H1 (cell line): ENCODE measurements around the gene BOLA3. TPM values are rescaled to one million over a fixed set of nuclear protein-coding genes. Genes with fewer than 3 reads are reported as not detected.

Source experiments
- ASH2L ChIP-seq: fragments of 200-600, 300-600 bp; sonication (generic); IDR thresholded peaks from one replicate; pipeline ENCODE4 v1.7.1; 2017; ENCODE audit warnings: low read length
- BRCA1 ChIP-seq: IDR thresholded peaks from 2 replicates; pipeline ENCODE4 v1.6.1; 2012; ENCODE audit warnings: low read depth, low read length, improper control_type of control experiment
- CHD2 ChIP-seq: IDR thresholded peaks from 2 replicates; pipeline ENCODE4 v1.6.1; 2012; ENCODE audit warnings: low read length, improper control_type of control experiment
- GTF2F1 ChIP-seq: IDR thresholded peaks from 2 replicates; pipeline ENCODE4 v1.6.1; 2012; ENCODE audit warnings: low read depth, low read length, improper control_type of control experiment, borderline replicate concordance
- NRF1 ChIP-seq: IDR thresholded peaks from 2 replicates; pipeline ENCODE4 v1.6.1; 2011; ENCODE audit warnings: mild to moderate bottlenecking, low read depth, low read length, improper control_type of control experiment
- SP4 ChIP-seq: IDR thresholded peaks from 2 replicates; pipeline ENCODE4 v1.6.1; 2012; ENCODE audit warnings: low read length, inconsistent platforms
- TAF1 ChIP-seq: IDR thresholded peaks from 2 replicates; pipeline ENCODE4 v1.6.1; 2011; ENCODE audit warnings: mild to moderate bottlenecking, low read depth, low read length
- YY1 ChIP-seq: IDR thresholded peaks from 2 replicates; pipeline ENCODE4 v1.6.1; 2011; ENCODE audit warnings: low read depth, mild to moderate bottlenecking, low read length
- polyA plus RNA-seq, 7 experiments: library from polyadenylated mRNA; depleted of rRNA in 3 of 7; stranded (reverse) in 5 of 7; unstranded in 2 of 7; fragments of >200 nt in 5 of 7; fragments of 200-250 nt in 2 of 7; gene quantifications; 1 replicate in 5 of 7; 2 replicates in 1 of 7; 4 replicates in 1 of 7; pipeline versions ENCODE4 v1.2.1 to v1.2.3, GENCODE V29; 2011 to 2013; ENCODE audit warnings: missing spikeins in 2 of 7, mixed read lengths in 2 of 7
- total RNA-seq: library from RNA; stranded (reverse); fragmentation: NEBNext Ultra II Directional; extraction: Animal tissue kit (Norgen Biotek cat#: 25700); gene quantifications from 2 replicates; pipeline ENCODE4 v1.2.1, GENCODE V29; 2021
- TF ChIP-seq, protein P1 (sequence below): IDR thresholded peaks from 2 replicates; pipeline ENCODE4 v1.6.1; 2012; ENCODE audit warnings: inconsistent platforms

BOLA3 gene
- total and polyA plus RNA-seq, 2 of the 8 experiments (the other 6 are each of a cell fraction or from before 2014, with no cell fraction given) = 46.1 to 67.3 TPM

DNA sequence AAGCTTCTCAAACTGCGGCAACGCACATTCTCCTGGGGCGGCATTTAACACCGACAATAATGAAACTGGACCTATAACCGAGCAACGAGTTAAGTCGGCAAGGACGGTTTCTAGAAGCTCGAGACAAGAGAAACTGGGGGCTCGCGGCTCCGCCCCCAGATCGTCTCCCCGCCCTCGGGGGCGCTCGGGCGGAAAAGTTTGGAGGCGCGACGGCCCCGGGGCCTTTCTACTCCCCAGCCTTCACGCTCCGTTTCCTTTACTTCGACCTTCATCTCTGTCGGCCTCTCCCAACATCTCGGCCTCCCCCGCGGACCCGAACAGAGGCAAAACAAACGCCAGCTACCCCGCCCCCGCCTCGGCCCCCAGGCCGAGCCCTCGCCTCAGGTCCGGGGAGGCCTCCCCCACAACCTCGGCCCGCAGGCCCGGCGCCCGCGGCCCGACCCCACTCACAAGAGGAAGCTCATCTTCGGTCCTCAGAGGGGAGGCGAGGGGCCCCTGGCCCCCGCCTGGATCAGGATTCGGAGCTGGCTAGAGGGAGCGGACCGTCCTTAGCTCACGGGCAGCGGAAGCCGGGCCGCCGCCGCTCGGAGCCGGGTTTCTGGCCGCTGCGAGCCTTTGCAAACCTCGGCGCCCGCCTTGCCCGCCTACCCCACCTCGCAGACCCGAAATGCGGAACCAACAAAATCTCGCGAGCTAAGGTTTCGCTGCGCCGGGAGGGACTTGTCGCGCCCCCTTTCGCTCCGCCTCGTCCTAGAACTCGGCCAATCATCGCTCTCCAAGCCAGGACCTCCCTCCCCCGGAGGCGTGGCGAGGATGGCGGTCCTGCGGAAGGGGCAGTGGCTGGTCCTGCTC lies 30.7 kb upstream of the BOLA3 start, which contains the start of gene MOB1A (continued):
- TF ChIP-seq BRCA1 (peak; percentile 83), GTF2F1 (peak; percentile 74; the same call in 1 of the 2 replicates), YY1 (no peak), SP4 (0 out of 2 replicates have a peak, but pooled peaks have one; percentile 40), NRF1 (0 out of 2 replicates have a peak, but pooled peaks have one; percentile 13), TAF1 (peak; percentile 96), CHD2 (peak; percentile 95), ASH2L (peak; percentile 75)
- TF ChIP-seq, protein P1, sequence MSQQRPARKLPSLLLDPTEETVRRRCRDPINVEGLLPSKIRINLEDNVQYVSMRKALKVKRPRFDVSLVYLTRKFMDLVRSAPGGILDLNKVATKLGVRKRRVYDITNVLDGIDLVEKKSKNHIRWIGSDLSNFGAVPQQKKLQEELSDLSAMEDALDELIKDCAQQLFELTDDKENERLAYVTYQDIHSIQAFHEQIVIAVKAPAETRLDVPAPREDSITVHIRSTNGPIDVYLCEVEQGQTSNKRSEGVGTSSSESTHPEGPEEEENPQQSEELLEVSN = peak; percentile 37; the same call in 1 of the 2 replicates
